Caco-2 (cell line): Measurements from ENCODE around the gene TMPRSS6. TPM values are rescaled to one million over a fixed set of nuclear protein-coding genes. Genes with fewer than 3 reads are reported as not detected.

Source experiments
- BruUV-seq: library from RNA; stranded (reverse); fragments of 400-500 nt; replicated peaks from 2 replicates; lab custom pipeline; 2021; lab: Mats Ljungman, UMichigan
- CTCF ChIA-PET: fragments of 300-600 bp; sonication (Branson Sonifier 250); formaldehyde crosslinking; loops from one replicate; lab custom pipeline; 2022; ENCODE audit warnings: antibody characterized with exemption; lab: Charles Lee
- POLR2A ChIA-PET: fragments of 300-600 bp; sonication (Branson Sonifier 250); formaldehyde crosslinking; loops from one replicate; lab custom pipeline; 2022; ENCODE audit warnings: antibody characterized with exemption; lab: Charles Lee
- DNase-seq, 2 experiments: peaks; one replicate each; pipeline versions ENCODE4 v3.0.0 to v3.0.0-alpha.2; 2020 to 2022
- H3K27me3 ChIP-seq: replicated peaks from 2 replicates; pipeline ENCODE4 v1.6.0; 2011; ENCODE audit warnings: low read length; ENCODE audit not compliant: control insufficient read depth, insufficient read depth
- H3K36me3 ChIP-seq: 2 replicates; pipeline ENCODE4 v1.5.1; 2011; ENCODE audit warnings: low read length; ENCODE audit not compliant: control insufficient read depth, insufficient read depth
- H3K4me1 ChIP-seq: fragments of 250-450 bp; sonication (Bioruptor Pico); 2 replicates; pipeline ENCODE4 v1.5.1; 2020; ENCODE audit warnings: mild to moderate bottlenecking
- H3K4me3 ChIP-seq: 2 replicates; pipeline ENCODE4 v1.5.1; 2011; ENCODE audit warnings: low read depth, mild to moderate bottlenecking, control low read depth, low read length
- H3K9me3 ChIP-seq: fragments of 250-450 bp; sonication (Bioruptor Pico); 2 replicates; pipeline ENCODE4 v1.5.1; 2020; ENCODE audit warnings: mild to moderate bottlenecking, moderate library complexity
- H3K27ac Mint-ChIP-seq: one replicate; pipeline ENCODE4 v1.8.0; 2022; ENCODE audit warnings: mixed read lengths; ENCODE audit not compliant: unreplicated experiment
- H3K27me3 Mint-ChIP-seq: one replicate; pipeline ENCODE4 v1.8.0; 2022; ENCODE audit warnings: mixed read lengths; ENCODE audit not compliant: insufficient read depth, unreplicated experiment
- H3K36me3 Mint-ChIP-seq: one replicate; pipeline ENCODE4 v1.8.0; 2022; ENCODE audit warnings: mild to moderate bottlenecking, mixed read lengths; ENCODE audit not compliant: insufficient read depth, unreplicated experiment
- H3K4me1 Mint-ChIP-seq: one replicate; pipeline ENCODE4 v1.8.0; 2022; ENCODE audit warnings: low read depth, mixed read lengths; ENCODE audit not compliant: unreplicated experiment
- H3K4me3 Mint-ChIP-seq: one replicate; pipeline ENCODE4 v1.8.0; 2022; ENCODE audit warnings: mild to moderate bottlenecking, moderate library complexity, mixed read lengths; ENCODE audit not compliant: unreplicated experiment
- H3K9me3 Mint-ChIP-seq: one replicate; pipeline ENCODE4 v1.8.0; 2022; ENCODE audit warnings: mixed read lengths; ENCODE audit not compliant: unreplicated experiment
- intact Hi-C: fragments of 100-400 bp; cut with micrococcal nuclease; formaldehyde crosslinking; loops from one replicate; pipeline ENCODE4 v1.10.0; 2022; ENCODE audit not compliant: unreplicated experiment
- total RNA-seq: library from RNA; stranded (reverse); gene quantifications from 2 replicates; pipeline ENCODE4 v1.2.3, GENCODE V29; 2022
- TF ChIP-seq, protein P1 (sequence below), 2 experiments: fragments of 200-600 bp in 1 of 2; IDR thresholded peaks; 1 replicate in 1 of 2; 2 replicates in 1 of 2; pipeline versions ENCODE4 v1.5.1 to v1.8.0; 2011 to 2022; ENCODE audit warnings: antibody characterized with exemption in 1 of 2, control low read depth in 1 of 2, inconsistent platforms in 1 of 2, low read depth in 1 of 2, low read length in 1 of 2, mild to moderate bottlenecking in 1 of 2, moderate library complexity in 1 of 2; ENCODE audit not compliant: insufficient read depth in 1 of 2, severe bottlenecking in 1 of 2, unreplicated experiment in 1 of 2

Gene TMPRSS6
- total RNA-seq, 1 experiment from 2014 or later = 1.6 TPM

DNA sequence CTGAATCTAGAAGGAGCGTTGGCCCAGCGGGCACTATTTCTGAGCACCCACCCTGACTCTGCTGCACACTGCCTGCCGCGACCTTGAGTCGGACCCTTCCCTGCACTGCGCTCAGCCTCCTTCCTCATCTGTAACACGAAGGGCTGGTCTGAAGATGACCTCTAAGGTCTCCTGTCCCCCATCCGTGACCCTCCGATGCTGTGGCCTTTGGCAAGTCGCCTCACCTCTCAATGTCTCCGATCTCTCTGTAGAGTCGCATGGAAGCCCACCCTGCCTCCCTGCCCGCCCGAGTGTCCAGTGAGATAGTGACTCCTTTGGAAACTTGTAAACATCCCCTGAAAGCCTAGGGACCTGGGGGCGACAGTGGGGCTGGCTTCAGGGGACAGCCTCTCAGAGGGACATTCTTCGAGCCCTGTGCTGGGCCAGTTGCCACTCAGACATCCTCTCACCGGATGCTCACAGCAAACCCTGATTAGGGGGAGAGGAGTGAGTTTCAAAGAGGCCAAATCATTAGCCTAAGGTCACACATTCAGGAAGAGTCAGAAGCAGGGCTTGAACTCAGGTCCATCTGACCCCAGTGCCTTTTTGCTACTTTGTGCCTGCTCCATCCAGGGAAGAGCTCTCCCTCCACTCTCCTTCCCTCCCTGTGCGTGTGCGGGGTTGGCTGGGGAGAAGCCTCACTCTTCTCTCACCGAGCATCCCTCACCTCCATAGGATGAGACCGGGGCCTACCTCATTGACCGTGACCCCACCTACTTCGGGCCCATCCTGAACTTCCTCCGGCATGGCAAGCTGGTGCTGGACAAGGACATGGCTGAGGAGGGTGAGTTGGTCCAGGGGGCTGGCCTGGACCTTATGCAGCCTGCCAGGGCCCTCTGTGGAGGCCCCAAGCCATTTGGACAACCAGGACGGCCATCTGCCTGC, 56.9 kb downstream of the TMPRSS6 start:
- TF ChIP-seq, protein P1, sequence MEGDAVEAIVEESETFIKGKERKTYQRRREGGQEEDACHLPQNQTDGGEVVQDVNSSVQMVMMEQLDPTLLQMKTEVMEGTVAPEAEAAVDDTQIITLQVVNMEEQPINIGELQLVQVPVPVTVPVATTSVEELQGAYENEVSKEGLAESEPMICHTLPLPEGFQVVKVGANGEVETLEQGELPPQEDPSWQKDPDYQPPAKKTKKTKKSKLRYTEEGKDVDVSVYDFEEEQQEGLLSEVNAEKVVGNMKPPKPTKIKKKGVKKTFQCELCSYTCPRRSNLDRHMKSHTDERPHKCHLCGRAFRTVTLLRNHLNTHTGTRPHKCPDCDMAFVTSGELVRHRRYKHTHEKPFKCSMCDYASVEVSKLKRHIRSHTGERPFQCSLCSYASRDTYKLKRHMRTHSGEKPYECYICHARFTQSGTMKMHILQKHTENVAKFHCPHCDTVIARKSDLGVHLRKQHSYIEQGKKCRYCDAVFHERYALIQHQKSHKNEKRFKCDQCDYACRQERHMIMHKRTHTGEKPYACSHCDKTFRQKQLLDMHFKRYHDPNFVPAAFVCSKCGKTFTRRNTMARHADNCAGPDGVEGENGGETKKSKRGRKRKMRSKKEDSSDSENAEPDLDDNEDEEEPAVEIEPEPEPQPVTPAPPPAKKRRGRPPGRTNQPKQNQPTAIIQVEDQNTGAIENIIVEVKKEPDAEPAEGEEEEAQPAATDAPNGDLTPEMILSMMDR (IDR thresholded peaks at IDR 0.05; ENCODE audit: insufficient read depth in 1 of 2, low read depth in 1 of 2, low read length in 1 of 2, severe bottlenecking in 1 of 2, unreplicated experiment in 1 of 2) = no peak
- CTCF ChIA-PET = interaction anchor here (0.7 to 1.9 kb wide), 3 partner anchors 14 to 34 kb away, joined by 3 to 6 read pairs (median 4); partner anchors contain the start of genes MPST and TST
- Histone ChIP-seq H3K36me3 (no peaks in the 10 kb centered on the region), H3K4me1 (peaks cover 3% of the 10 kb centered on the region; the same call in 1 of the 2 replicates), H3K27me3 (no peaks in the 10 kb centered on the region), H3K9me3 (no peaks in the 10 kb centered on the region), H3K4me3 (peak overlapping the region; percentile 56; the same call in 1 of the 2 replicates)
- Mint-ChIP-seq H3K4me3 (peak overlapping the region; percentile 72), H3K36me3 (no peaks in the 10 kb centered on the region), H3K27ac (no peak overlapping the region), H3K27me3 (no peaks in the 10 kb centered on the region), H3K9me3 (no peaks in the 10 kb centered on the region), H3K4me1 (no peaks in the 10 kb centered on the region)
- intact Hi-C loops = no loop called here
- POLR2A ChIA-PET = interaction anchor here (0.5 to 1.9 kb wide), 4 partner anchors 18 to 555 kb away, joined by 3 to 15 read pairs (median 5); no protein-coding TSS in a partner anchor
- no TSS peak for BruUV-seq
- no peak for DNase-seq

DNA sequence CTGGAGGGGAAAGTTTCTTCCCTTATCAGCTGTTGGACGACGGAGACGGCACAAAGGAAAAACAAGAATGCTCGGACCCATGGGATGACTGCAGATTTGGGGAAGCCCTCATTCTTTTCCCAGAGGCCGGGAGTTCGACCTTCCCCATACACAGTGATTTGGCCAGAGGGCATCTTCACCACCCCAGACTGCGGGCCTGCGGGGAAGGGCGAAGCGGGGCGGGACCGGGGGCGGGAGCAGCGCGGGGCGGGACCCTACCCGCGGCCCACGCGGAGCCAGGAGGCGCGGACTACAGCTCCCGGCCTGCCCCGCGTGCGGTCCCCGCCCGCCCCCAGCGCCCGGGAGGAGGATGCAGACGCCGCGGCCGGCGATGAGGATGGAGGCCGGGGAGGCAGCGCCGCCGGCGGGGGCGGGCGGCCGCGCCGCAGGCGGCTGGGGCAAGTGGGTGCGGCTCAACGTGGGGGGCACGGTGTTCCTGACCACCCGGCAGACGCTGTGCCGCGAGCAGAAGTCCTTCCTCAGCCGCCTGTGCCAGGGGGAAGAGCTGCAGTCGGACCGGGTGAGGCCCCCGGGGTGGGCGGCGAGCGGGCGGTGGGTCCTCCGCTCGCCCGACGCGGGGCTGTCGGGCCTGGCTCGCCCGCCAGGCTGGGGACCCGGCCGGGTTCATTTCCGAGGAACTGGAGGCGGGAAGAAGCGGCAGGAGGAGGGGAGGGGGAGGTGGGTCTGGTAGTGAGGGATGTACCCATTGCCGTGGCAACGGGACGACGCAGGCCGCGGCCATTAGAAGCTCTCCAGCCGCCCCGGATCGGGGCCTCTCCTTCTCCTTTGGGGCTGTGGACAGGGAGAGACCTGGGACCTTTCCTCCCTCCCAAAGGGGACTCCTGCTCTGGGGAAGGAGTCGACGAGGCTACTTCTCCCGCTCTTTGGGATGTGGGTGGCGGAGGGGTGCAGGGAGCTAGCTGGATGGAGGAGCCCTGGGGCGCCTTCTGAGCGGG, 57.8 kb downstream of the TMPRSS6 start, which contains the start of gene KCTD17:
KCTD17 (plus strand) TSS at position 352 of the 995 bp plus-strand sequence; CDS start at position 371, 19 bp downstream.
- Mint-ChIP-seq H3K4me3 (peak within 1 kb of the TSS; percentile 72), H3K27me3 (no peaks in the 10 kb centered on the region), H3K4me1 (no peaks in the 10 kb centered on the region), H3K36me3 (no peaks in the 10 kb centered on the region), H3K27ac (no peak within 1 kb of the TSS), H3K9me3 (no peaks in the 10 kb centered on the region)
- Histone ChIP-seq H3K4me1 (peaks cover 3% of the 10 kb centered on the region; the same call in 1 of the 2 replicates), H3K4me3 (peak within 1 kb of the TSS; percentile 56), H3K9me3 (no peaks in the 10 kb centered on the region), H3K27me3 (no peaks in the 10 kb centered on the region), H3K36me3 (no peaks in the 10 kb centered on the region)
- intact Hi-C loops = loop anchor here (2.0 kb wide), 1 partner anchor 19 kb away; no protein-coding TSS in a partner anchor
- BruUV-seq = no TSS peak
- TF ChIP-seq, protein P1 (IDR thresholded peaks at IDR 0.05; ENCODE audit: insufficient read depth in 1 of 2, low read depth in 1 of 2, low read length in 1 of 2, severe bottlenecking in 1 of 2, unreplicated experiment in 1 of 2) = no peak
- POLR2A ChIA-PET = interaction anchor here (0.5 to 1.9 kb wide), 5 partner anchors 17 to 556 kb away, joined by 3 to 15 read pairs (median 5); no protein-coding TSS in a partner anchor
- peak; percentile 67 to 84 for DNase-seq
- CTCF ChIA-PET = interaction anchor here (0.7 to 1.9 kb wide), 4 partner anchors 15 to 33 kb away, joined by 3 to 6 read pairs (median 4); partner anchors contain the start of genes MPST and TST
